Activated CD8-positive, alpha-beta memory T cell treated with anti-CD3 and anti-CD28 coated beads, Interleukin-2, amount 50 U/mL, for 24 hours (primary cell): ENCODE results near the gene RUFY4.

Experiments
- DNase-seq: peaks from one replicate; pipeline ENCODE4 v3.0.0-alpha.2; 2020; ENCODE audit errors: extremely low read depth

RUFY4 gene

DNA sequence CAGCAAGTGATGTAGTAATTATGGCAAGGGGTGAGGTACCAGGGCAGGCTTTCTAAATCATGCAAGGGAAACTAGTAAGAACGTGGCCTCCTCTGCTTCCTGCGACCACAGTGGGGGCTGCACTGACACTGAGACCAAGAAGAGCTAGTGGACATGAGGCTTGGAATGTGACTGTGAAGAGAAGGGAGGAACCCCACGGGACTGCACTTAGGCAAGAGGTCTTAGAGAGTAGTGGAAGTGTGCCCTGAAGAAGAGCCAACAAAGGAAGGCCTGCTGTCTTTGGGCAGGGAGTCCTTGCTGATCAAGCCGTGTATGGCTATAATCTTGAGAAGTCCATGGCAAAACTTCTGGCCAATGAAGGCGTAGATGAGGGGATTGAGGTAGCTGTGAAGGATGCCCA, 8.9 kb upstream of the RUFY4 start:
- DNase-seq, result no peak

DNA sequence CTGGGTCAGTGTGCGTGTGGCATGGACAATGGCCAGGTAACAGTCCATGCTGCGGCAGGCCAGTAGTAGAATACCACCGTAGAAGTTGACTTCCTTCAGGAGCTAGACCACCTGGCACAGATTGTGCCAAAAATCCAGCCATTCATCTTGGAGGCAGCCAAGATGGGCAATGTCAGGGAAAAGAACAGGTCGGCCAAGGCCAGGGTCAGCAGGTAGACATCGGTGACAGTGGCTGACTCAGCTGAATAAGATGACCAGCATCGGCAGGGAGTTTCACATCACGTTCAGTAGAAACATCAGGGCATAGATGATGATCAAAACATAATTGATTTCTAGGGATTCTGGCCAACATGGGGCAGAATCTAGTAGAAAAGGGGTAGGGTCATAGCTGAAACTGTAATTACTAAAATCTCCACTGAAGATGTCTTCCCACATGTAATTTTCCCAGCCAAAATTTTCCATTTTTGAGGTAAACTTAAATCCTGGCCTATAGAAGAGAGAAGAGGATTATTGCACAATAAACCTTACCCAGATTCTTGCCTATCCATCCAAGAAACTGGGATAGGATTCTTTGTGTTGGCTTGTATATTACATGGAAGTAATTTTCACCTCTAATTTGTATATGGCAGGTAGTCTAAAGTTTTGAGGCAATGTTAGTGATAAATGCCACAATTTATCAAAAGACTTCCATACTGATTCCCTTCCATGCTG, 7.9 kb upstream of the RUFY4 start:
- DNase-seq, result no peak

DNA sequence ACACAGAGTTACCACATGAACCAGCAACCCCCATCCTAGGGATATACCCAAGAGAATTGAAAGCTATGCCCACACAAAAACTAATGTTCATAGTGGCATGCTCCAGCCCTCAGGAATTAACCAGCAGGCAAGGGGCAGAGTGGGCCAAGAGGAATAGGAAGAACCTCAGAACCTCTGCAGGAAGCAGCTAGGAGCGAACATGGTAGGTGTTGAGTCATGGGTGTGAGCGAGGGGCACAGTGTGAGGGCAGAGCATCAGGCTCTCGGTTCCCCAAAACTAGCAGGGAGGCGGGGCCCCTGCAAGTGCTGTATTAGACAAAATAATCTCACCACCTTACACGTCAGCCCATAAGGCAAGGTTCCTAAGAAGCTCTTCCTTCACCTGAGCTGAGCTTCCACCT, 5.6 kb upstream of the RUFY4 start:
- DNase-seq, result no peak

DNA sequence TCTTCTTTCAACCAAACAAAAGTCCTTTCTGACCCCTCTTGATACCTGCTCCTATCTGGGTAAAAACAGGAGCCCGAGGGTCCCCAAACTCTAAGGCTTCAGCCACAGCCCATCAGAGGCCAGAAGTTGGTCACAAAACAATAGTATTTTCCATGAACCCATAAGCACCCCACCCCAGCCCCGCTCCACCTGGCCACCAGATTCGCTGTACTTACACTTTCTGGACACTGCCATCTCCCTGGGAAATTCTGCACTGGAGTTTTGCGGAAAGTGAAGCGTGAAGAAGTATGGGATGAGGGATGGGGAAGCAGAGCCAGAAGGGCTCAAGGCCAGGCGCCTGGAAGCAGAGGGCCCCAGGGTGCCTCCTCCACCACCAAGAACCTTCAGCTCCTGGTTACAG, 5.2 kb upstream of the RUFY4 start:
- no peak for DNase-seq

DNA sequence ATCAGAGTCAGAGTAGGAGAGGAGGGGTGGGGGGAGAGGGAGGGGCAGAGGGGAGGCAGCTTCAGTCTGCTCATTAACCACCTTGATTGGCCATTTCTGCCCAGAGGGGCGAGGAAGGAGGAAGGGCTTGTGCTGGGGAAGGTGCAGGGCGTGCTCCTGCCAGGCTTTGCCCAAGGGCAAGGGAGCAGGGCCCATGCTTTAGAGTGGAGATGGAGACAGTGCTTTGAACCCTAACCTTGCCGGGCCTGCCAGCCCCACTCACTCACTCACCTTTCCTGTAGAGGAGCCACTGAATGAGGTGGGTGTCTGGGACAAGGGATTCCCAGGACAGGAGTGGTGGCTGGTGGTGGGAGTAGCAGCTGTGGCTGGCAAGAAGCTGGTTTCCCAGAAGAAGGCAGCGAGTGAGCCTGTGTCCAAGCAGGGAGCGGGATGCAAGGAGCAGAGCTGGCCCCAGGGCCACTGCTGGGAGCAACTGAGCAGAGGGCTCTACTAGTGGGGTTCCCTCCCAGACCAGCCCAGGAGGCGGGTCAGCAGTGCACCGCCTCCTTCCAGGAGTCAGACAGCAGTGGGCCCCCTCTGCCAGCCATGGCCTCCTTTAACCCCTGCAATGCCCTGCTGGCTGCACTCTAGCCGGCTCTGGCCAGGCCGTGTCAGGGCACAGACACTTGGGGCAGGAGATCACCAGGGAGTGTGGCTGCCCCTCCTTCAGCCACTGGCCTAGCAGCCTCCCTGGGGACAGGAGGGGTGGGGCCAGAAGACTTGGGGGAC, 3.6 kb upstream of the RUFY4 start:
- DNase-seq, result no peak

DNA sequence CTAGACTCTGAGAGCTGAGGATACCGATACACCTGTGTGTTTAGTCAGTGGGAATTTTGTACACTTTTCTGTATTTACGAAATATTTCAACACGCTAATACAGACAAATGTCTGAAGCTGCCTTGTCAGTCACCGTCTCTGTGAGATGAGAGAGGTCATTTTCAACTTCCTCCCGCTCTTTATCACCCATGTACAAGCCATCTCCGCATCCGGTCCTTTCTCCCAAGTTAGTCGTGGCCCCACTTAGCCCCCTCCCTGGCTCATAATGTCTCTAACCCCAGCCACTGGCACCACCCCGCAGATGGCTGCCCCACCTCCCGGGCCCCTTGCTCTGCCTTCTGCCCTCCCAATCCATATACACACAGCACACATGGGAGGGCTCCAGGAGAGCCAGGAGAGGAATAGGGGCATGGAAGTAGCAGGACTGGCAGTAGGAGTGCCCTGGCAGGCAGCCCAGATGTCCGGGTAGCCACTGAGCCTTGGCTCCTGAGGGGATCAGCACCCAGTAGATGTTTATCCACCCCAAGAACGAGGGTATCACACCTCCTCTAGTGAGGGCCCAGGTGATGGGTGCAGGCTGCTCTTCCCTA, 2.0 kb upstream of the RUFY4 start:
- DNase-seq, result no peak

DNA sequence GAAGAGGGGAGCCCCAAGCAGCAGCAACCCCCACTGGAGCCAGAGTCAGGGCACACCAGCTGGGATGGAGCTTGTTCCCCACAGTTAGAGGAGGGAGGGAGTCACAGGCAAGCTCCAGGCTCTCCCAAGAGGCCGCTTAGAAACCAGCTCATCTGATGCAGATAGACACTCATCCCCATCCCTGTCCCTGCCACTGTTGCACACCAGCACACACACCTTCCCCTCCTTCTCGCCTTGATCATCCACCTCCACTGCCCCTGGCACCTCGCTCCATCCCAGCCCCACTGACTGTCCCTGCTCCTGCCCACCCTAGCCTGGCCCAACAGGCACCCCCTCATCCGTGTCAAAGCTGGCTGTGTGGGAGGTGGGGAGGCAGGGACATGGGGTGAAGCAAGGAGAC, 1.5 kb upstream of the RUFY4 start:
- DNase-seq, result no peak

DNA sequence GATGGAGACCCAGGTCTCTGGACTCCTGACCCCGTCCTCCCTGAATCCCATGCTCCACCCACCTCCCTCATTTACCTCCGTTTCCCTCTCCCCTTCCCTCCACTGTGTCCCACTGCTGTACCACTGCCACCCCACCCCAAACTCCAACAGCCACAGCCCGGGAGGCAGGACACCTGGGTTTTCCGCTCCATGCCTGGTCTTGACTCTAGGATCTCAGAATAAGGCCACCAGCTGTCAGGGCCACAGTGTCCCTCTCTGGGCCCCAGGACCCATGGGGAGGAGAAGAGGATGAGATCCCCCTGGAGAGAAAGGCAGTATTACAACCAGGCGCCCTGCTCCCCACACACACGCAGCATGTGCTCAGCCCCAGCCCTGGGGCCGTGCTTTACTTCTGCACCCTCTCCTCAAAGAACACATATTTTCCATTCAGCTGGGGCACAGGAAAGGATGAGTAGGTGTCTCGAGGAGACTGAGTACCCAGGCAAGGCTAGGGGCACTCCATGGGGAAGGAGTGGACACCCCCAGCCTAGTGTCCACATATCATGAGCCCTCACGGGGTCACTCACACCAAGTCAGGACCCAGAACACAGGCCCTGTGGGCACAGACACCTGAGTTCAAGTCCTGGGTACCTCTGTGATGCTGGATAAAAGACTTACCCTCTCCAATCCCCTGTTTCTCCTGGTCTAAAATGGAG, 700 bp downstream of the RUFY4 start:
- no peak for DNase-seq

DNA sequence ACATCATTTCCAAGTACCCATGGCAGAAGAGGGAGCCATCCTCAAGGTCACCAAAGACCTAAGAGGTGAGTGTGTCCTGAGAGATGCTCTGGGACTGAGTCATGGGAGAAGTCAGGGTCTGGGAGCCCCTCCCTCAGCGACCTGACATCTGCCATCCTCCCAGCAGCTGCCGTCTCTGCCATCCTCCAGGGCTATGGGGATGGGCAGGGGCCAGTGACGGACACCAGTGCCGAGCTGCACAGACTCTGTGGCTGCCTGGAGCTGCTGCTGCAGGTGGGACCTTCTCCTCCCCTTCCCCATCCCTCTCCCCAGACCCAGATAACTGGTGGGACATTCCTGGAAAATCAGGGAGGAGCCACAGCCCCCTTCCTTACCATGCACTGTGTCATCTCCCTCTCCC, 1.5 kb downstream of the RUFY4 start:
- no peak for DNase-seq

DNA sequence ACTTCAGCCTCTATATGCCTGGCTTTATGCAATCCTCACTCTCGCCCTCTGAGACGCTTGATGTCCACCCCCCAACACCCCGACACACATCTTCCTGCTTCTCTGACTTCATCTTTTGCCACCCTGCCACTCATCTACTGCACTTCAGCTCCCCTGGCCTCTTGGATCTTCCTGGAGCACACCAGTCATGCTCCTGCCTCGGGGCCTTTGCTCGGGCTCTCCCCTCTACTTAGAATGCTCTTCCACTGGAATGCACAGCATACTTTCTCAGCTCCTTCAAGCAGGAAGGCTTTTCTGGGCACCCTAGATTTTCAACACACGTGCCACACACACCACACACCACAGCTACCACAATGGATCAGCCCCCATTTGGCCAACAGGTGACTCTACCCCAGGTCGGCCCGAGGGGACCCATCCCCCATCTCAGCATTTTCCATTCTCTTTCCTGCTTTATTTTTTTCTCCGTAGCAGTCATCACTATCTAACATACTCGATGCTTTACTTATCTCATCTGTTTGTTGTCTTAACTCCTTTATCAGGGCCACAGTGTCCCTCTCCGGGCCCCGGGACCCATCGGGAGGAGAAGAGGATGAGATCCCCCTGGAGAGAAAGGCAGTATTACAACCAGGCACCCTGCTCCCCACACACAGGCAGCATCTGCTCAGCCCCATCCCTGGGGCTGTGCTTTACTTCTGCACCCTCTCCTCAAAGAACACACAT, 2.3 kb downstream of the RUFY4 start:
- no peak for DNase-seq

DNA sequence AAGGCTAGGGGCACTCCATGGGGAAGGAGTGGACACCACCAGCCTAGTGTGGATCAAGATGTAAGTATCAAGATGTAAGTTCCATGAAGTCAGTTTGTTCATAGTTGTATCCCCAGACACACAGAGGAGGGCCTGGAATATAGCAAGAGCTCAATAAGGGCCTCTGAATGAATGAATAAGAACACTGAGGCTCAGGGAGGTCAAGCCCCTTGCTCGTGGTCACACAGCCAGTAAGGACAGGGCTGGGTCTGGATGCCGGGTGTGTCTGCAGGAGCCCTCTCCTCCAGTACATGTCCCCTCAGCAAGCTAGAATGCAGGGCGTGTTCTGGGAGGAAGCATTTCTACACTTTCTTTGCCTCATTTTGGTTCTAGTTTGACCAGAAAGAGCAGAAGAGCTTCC, 2.9 kb downstream of the RUFY4 start:
- DNase-seq, result no peak

DNA sequence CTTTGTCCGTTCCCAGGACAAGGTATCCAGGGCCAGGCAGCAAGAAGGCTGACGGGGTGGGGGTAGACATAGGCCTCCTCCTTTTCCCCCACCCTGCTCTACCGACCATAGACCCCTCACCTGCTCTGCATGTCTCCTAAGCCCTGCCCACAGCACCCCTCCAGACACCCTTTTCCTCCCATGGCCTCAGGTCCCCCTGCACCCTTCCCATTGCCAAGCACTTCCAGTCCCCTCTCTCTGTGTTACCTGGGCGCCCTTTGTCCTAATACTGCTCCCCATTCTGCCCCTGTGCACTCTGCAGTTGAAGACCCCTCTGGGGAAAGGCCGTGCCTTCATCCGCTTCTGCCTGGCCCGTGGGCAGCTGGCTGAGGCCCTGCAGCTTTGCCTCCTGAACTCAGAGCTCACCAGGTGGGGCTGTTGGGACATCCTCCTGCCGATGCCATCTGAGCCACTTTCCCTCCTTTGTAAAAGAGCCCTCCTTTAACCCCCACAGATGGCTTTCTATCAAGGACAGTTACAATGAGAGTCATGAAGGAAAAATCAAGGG, 3.5 kb downstream of the RUFY4 start:
- no peak for DNase-seq

DNA sequence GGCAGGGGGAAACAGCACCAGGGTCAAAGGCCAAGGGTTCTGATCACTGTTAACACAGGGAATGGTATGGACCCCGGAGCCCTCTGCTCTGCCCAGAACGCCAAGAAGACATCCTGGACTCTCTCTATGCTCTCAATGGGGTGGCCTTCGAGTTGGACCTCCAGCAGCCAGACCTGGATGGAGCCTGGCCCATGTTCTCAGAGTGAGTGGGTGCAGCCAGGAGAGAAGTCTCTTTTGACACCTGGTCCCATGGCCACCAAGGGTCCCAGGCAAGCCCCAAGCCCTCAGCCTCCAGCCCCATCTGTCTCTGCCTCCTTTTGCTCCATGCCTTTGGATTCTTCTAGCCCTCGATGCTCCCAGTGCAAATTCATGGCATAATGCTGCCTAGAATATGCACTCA, 4.1 kb downstream of the RUFY4 start:
- DNase-seq, result no peak

DNA sequence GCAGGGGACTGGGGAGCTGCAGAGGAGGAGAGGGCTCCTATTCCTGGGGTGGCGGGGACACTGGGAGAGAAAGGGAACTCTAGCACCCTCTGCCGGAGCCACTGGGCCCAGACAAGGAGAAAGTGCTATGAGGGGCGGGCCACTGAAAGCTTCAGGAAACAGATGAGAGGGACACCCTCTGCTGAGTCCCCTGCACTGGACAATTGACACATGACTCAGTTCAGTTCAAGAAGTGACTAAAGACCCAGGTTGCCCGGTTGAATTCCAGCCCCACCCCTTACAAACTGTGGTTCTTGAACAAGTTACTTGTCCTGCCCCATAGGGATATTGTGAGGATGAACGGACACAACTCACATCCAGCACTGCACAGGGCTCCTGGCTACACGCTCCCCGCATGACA, 5.0 kb downstream of the RUFY4 start:
- DNase-seq, result no peak

DNA sequence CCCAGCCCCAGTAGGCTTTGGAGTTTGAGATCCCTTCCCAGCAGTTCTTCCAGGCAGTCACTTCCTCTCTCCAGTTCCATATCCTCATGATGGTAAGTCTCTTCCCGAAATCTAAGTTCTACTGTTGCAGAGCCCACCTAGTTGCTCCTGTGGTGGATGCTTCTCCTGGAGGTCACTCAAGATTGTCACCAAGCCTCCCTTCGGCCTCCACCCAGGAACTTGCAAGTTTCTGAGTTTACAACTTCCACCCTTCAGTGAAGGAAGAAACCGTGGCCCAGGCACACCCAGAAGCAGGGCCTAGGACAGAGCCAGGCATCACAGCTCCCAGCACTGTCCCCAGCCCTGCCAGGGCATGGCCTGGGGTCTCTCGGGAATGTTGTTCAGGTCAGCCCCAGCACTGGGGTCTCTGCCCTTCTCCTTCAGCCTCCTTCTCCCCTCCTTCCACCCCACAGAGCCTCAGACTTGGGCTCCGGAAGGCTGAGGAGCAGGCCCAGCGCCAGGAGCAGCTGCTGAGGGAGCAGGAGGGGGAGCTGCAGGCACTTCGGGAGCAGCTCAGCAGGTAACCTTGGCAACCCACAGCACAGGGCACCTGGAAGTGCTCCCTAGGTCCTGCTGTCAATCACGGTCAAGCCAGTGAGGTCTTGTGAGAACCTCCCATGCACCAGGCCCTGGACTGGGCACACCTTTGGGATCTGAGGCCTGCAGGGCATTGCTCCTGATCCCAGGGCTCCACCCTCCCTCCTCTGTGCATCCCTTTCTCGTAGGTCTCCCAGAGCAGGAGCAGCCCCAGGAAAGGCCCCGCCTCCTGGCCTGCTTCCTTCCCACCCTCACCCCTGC, 7.1 kb downstream of the RUFY4 start:
- no peak for DNase-seq

DNA sequence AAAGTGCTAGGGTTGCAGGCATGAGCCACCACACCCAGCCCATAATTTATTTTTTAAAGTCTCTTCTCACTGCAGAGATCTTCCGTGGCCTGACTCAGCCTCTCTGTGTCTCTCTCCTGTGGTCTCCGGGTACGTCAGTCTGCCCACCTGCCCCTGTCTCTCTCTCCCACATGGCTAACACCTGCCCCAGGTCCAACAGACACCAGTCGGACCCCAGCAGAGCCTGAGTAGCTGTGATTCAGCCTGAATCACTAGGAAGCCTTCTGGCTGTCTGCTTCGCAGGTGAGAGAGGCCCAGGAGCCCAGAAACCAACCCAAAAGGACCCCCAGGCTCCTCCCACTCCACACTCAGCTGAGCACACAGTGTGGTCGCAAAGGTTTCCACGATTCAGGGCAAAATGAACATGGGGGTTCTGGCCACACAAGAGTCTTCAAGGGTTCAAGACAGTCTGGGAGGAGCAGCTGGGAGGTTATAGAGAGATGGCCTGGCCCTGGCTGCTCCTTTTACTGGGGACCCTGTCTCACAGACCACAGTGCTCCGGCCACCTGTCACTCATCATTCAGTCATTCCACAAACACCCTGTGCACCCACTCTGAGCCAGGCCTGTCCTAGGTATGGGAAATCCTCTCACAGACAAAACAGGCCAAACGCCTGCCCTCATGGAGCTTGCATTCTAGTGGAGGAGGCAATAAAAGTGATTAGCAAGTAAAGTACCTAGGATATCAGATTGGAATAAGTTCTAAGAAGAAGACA, 8.6 kb downstream of the RUFY4 start:
- DNase-seq, result no peak

DNA sequence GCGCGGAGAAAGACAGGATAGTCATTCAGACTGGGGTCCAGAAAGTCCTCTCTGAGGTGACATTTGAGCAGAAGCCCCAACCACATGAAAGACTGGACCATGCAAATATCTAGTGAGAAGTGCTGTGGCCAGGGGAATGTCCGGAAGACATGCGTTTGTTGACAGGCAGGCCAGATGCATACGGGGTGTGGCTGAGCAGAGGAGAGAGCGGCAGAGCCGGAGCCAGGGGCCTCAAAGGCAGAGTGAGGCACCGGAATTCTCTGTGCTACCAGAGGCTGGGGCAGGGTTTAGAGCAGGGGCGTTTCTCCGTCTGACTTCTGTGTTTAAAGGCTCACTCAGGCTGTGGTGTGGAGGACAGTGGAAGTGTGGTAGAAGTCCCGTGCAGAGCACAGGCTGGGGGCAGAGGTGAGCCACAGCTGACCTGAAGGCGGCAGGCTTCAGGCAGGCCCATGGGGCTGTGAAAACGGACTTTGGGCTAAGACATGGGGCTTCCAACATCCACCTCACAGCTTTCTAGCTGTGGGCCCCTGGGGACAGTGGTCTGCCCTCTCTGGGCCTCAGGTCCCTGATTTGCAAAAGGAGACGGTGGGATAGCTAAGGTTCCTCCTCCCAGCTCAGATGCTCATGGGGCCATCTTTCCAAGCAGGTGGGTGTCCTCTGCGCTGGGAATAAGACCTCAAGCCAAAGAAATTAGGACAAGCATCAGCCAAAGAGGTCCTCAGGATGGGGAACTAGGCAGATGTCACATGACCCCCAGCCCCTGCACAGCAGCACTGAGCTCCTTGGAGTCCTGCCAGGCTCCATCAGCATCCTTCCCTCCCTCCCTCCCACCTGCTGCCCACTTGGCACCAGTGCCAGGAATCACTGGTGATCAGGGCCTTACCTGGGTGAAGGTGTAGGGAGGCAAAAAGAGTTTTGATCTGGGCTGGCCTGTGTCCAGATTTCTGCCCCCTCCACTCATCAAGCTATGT, 11.2 kb downstream of the RUFY4 start:
- DNase-seq, result no peak

DNA sequence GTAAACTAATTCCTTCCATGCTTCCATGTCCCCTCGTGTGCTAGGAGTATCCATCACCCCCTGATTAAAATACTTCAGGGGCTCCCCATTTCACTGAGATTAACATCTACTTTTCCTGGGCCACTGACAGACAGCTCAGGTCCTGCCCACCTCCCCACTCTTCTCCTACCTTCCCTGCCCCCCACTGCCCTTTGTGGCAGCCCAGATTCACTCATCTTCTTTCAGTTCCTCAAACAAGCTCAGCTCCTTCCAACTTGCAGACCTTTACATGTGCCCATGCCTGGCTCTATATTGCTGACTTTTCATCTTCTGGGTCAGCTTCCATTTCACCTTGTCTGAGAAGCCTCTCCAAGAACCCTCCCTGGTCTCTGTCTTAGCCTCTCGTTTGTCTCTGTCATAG, 12.0 kb downstream of the RUFY4 start:
- DNase-seq, result no peak

DNA sequence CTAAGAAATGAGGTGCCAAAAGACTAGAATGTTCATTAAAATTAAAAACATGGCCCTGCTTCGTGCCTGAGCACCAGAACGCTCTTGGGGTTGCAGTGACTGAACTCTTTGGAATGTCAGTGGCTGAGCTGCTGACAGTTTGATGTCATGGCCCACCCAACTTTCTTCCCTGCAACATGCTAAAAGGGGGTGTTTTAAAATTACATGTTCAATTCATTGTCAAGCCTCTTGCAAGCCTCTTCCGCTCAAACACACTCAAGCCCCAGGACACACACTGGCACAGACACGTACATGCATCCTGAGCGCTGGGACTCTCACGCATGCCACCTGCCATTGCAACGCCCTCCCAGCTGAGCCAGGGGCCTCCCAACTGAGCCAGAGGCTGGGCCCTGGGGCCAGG, 12.6 kb downstream of the RUFY4 start:
- DNase-seq, result no peak
